Fibroblast of peridontal ligament (primary cell): Measurements from ENCODE around the gene SPATA46.
"Not testable (repeated sequence)": the region's sequence is repeated elsewhere in the genome, so short reads cannot be mapped to it uniquely, and the experiment has no call there.

ENCODE experiments used
- DNase-seq: peaks from one replicate; pipeline ENCODE4 v3.0.0-alpha.2; 2010; ENCODE audit errors: extremely low read depth

The SPATA46 gene, protein sequence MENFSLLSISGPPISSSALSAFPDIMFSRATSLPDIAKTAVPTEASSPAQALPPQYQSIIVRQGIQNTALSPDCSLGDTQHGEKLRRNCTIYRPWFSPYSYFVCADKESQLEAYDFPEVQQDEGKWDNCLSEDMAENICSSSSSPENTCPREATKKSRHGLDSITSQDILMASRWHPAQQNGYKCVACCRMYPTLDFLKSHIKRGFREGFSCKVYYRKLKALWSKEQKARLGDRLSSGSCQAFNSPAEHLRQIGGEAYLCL

DNA sequence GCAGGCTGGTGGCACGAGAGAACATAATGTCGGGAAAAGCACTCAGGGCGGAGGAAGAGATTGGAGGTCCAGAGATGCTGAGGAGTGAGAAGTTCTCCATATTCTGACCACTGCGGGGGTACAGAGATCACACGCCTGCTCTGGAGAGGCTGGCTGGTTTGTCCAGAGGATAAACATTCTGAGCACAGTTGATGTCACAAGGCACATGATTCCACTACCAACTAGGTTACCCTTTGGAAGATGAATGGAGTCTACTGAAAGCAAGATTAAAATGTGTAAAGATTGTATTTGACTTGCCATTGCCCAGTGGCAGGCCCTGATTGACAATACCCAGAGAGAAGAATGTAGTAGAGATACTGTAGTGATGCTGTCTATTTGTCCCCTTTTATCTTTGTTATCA lies at the start of gene SPATA46:
TSS of gene SPATA46 (minus strand) at position 164 of the 400 bp plus-strand sequence. CDS start at position 100, 64 bp downstream.
- no peak for DNase-seq

DNA sequence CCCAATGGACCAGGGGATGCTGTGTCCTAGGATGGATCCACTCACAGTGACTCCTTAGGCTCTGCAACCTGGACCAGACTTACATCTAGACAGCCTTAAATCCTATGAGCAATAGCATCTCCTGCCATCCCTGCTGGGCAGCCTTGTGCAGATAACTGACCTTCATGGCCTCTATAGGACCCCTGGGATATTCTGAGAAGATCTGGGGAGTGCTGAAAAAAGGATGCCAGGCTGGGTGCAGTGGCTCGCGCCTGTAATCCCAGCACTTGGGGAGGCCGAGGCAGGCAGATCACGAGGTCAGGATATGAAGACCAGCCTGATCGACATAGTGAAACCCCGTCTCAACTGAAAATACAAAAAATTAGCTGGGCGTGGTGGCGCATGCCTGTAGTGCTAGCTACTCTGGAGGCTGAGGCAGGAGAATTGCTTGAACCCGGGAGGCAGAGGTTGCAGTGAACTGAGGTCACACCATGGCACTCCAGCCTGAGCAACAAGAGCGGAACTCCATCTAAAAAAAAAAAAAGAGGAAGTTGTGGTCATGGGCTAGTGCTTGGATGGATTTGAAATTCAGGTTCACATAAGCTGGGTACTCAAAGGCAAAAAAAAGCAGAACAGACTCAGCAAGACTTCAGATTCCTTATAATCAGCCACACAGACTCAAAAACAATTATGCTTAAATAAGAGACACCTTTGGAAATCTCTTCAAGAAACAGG lies 46.2 kb upstream of the SPATA46 start:
- DNase-seq = no peak

DNA sequence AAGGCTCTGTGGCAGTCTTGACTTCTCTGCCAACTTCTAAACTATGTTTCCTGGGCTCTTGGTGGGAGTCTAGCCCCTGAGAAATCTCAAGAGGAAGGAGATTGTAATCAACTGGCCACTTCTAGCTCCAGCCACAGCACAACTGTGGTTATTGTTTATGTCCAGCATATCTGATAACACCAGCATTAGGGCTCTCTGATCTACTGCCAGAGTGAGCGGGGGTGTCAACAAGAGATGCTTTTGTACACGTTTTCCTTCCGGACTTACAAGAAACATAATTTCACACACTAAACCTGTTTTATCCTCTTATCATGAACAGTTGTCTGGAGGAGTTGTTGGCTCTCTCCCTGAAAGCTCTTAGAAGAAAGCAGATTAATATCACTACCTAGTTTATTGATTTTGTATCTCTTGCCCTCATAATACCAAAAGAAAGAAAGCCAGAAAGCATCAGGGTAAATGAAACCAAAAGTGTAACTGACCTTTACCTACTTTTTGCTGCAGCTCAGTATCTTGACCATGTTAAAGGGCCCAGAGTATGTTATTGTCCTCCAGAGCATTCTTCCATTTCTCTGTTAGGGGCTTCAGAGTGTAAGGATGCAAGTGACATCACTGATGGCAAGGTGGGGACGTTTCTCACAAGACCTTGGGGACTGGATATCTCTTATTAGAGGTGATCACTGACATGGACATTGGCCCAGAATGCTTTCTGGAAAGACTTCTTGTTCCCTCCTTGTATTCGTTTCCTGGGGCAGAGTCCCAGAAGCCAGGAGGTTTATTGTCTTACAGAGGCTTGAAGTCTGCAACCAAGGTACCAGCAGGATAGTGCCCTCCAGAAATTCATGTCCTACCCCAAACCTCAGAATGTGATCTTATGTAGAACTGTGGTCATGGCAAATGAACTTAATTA lies 44.9 kb upstream of the SPATA46 start:
- DNase-seq = no peak

DNA sequence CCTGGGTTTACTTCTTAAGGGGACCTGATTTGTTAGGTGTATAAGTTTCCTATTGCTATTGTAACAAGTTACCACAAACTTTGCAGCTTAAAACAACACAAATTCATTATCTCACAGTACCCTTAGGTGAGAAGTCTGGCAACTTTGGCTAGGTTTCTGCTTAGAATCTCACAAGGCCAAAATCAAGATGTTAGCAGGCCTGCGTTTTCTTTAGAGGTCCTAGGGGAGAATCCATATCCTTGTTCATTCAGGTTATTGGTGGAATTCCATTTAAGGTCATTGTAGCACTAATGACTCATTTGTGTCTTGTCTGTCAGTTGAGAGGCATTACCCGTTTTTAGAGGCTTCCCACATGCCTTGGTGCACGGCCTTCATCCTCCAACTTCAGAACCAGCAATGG lies 43.5 kb upstream of the SPATA46 start:
- no peak for DNase-seq

DNA sequence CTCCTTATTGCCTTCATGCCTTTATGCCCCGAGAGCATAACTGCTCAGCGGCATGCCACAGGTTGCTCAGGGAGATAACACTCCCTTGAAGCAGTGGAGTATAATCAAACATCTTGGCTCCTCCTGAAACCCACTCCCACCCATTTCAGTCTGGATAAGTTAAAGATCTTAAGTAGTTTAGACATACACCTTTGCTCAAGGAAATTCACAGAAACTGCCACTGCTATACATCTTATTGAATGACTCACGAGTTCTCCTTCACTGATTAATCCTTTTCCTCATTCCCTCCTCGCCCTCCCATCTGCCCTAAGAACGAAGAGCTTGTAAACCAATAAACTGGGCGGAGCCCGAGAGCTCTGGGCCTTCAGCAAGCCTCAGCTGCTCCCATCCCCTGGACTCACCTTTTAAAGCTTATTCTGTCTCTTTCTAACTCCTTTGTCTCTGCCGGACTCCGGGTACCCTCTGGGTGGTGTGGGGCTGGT lies 42.8 kb upstream of the SPATA46 start:
- not testable (repeated sequence) for DNase-seq

DNA sequence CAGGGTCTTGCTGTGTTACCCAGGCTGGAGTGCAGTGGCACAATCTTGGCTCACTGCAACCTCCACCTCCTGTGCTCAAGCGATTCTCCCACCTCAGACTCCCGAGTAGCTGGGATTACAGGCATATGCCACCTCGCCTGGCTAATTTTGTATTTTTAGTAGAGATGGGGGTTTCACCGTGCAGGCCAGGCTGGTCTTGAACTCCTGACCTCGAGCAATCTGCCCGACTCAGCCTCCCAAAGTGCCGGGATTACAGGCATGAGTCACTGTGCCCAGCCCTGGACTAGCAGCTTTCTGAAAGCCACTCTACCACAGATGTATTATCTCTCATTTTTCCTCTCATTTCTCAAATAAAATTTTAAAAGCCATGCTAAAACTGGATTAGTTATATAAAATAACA lies 41.9 kb upstream of the SPATA46 start:
- DNase-seq = not testable (repeated sequence)

DNA sequence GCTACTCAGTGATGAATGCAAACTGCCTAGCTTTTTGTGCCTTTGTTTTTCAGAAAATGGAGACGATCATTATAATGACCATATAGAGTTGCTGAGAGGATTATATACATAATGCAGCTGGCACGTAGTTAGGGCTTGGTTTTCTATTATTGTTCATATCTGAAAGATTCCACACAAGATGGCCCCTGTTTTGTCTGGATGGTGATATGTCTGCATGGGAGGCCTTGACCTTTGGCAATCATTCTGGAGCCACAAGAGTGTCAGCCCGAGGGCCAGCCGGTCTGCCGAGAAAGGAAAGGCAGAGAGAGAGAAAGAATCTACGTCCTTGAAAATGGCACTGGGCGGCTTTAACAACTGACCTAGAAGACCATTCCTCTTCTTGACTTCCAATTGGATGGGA lies 41.0 kb upstream of the SPATA46 start:
- no peak for DNase-seq

DNA sequence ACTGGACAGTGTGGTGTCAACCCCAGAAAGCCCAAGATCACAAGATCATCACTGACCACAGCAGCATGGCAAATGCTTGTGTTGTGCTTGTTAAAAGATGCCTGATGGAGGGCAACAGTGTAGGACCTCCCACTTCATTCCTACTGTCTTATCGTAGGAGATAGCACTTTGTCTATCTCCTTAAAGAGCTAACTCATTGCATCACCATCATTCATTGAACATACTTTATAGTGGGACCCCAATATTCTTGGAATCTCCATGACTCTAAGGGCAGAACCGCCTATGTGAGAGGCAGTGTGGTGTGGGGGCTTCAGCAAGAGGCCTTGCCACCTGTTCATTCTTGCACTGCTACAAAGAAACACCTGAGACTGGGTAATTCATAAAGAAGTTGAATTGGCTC lies 40.3 kb upstream of the SPATA46 start:
- no peak for DNase-seq

DNA sequence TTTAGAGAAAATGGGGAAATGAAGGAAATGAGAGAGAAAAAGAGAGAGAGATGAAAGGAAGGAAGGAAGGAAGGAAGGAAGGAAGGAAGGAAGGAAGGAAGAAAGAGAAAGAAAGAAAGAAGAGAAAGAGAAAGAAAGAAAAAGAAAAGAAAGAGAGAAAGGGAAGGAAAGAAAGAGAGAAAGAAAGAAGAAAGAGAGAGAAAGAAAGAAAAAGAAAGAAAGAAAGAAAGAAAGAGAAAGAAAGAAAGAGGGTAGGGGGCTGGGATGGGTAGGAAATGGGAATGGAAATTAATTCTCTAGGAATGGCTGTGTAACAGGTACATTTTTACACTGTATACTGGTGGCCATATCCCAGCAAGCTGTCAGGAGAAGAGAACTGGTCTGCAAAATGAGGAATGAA lies 39.6 kb upstream of the SPATA46 start:
- no peak for DNase-seq

DNA sequence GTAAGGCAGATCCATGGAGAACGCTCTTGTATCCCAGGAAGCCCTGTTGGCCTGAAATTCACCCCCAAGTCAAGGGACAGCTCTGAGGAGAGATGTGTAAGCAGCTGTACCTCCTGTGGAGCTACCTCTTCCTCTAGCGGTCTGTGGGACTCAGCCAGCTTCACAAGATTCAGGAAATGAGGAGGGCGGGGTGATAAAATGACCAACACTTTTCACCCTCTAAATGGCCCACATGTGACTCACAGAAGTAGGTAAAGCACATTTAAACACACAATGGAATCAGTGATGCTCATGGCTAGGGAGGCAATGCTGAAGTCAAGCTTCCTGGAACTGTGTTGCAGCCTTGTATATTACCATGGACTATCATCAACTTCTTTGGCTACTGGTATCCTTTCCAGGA lies 35.3 kb upstream of the SPATA46 start, which contains the start of gene SH2D1B:
TSS of gene SH2D1B (minus strand) at position 135 of the 400 bp plus-strand sequence. CDS start at position 15, 120 bp downstream.
- DNase-seq = no peak

DNA sequence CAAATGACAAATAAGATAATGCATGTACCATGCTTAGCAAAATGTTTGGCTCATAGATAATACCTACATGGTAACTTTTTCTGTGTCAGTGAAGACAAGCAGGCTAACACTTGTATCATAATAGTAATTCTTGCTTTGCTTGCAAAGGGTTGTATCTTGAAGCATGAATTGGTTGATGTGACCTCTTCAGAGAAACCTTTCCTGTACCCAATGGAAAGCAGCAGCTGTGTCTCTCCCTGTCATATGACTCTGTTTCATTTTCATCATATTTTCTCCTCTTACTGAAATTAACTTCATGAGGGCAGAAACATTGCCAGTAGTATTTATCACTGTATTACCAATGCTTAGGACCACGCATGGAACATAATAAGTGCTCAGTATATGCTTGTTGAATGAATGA lies 30.9 kb upstream of the SPATA46 start:
- no peak for DNase-seq

DNA sequence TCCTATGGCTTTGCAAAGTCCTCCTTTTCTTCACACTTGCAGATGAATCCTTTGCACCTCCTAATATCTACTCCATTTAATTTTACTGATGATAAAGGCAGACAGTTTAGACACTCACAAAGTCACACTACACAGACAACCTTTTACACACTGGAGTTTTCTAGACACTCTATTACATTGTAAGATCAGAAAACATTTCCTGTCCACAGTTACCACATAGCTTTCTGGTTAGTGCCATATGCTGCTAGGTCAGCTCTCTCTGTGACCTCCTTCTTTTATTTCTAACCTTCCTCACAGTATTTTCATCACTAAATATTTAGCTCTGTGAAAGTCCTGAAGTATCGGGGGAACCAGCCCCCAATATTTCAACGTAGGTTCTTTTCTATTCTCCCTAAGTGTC lies 30.2 kb upstream of the SPATA46 start:
- DNase-seq = no peak

DNA sequence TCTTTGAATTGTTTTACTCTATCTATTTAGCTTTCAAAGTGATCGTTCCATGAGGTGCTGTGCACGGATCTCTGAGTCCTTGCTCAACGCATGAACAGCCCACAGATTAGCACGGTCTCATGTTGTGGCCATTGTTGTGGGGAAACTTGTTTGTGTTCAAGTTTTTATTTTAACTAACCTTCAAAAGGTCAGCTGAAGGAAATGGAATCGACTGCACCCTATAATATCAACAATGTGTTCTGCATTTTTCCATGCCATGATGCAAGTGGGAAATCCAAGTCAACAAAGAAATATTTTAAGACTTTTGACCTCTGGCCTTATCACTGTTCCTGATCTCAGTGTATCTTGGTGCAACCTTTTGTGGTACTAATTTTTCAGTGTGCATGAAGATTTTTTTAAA lies 29.1 kb upstream of the SPATA46 start:
- DNase-seq = no peak

DNA sequence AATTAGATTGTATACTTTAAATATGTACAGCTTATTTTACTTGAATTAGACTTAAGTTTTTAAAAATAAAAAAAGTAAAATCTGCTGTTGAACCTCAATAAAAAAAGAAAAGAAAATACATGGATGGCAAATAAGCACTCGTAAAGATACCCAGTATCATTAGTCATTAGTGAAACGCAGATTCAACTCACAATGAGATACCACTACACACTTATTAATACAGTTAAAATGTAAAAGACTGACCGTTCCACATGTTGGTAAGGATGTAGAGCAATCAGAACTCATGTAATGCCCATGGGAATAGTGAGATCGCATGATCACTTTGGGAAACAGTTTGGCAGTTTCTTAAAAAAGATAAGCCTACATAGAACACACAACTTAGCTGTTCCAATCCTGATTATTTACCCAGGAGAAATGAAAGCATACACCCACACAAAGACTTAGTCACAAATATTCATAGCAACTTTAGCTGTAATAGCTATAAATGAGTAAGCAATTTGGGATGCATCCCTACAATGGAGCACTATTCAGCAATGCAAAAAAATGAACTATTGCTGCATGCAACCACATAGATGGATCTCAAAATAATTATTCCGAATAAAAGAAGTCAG lies 28.0 kb upstream of the SPATA46 start:
- peak; percentile 17 for DNase-seq

DNA sequence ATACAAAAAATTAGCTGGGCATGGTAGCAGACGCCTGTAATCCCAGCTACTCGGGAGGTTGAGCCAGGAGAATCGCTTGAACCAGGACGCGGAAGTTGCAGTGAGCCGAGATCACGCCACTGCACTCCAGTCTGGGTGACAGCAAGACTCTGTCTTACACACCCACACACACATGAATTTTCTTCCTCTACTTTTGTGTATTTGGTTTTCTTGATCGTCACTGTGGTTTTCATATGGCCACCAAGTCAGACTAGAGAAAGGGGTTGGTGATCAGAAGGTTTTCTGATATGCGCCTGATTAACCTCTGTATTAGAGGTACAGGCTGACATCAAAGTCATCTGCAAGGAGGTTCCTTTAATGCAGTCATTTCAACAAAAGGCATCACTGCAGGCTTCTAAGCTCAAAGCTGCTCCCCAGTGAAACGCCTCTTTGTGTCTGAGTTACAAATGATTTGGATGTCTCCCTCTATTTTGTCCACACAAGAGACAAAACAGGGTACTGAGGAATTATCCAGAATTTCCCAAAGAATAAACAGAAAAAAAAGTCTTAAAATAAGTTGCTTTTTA lies 24.2 kb upstream of the SPATA46 start:
- no peak for DNase-seq

DNA sequence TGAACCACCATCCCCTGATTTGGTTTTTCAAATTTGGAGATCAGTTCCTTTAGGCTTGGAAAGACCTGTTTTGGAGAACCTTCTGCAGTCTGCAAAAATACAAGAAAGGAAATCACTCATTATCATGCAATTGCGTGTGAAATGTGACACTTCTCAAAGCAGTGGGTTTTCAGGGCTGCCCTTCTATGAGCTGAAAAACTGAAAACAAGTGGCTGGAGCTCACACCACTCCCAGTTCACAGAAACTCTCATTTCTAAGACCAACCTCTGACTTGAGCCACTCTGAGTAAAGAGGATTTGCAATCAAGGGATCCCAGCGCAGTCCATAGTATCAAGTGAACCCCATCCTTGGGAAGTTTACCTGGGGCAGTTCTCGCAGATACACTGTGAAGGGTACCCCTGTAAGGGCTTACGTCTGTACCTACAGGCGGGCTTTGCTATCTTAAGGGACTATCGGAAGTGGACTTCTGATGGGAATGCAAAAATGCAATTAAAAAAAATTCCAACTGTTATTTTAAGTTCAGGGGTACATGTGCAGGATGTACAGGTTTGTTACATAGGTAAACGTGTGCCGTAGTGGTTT lies 22.4 kb upstream of the SPATA46 start:
- no peak for DNase-seq

DNA sequence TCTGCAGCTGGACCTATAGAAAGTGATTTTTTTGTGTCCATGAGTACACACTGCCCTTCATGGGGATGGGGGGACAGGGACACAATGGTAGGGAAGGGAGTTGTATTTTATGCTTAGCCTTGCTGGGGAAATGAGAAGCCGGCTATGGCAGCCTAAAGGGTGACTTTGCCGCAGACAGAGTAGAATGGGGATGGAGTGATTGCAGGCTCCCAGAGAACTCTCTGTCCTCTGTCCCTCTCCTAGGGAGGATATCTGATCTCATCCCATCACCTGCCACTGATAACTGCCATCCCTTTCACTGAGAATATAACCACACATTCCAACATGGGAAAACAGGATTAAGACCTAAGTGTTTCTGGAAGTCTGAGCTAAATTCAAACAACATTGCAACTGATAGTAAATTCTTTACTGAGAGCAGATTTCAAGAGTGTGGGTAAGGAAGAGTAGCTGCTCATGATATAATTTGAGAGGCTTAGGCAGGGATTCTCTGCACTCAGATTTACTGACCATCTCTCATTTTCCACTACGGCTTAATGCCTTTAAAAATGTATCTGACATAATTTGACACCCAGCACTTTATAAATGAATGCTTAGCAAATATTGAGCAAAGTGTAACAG lies 21.4 kb upstream of the SPATA46 start:
- DNase-seq = no peak

DNA sequence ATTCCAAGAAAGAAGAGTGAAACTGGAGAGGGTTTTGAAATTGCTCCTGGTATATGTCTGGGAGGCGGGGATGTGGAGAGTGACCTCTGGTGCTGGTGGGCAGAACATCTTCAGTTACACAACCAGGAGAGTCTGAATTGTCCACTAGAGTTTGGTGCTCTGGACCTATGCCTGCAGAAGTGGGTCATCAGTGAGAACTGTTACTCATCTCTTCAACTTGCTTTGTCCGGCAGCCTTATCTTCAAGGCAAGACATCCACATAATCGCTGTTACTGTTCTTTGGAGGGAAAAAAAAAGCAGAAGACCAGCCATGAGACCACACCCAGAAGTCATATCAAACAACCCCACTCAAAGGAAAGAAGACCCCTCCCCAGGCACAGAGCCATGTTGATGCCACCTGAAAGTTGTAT lies 20.4 kb upstream of the SPATA46 start:
- no peak for DNase-seq

DNA sequence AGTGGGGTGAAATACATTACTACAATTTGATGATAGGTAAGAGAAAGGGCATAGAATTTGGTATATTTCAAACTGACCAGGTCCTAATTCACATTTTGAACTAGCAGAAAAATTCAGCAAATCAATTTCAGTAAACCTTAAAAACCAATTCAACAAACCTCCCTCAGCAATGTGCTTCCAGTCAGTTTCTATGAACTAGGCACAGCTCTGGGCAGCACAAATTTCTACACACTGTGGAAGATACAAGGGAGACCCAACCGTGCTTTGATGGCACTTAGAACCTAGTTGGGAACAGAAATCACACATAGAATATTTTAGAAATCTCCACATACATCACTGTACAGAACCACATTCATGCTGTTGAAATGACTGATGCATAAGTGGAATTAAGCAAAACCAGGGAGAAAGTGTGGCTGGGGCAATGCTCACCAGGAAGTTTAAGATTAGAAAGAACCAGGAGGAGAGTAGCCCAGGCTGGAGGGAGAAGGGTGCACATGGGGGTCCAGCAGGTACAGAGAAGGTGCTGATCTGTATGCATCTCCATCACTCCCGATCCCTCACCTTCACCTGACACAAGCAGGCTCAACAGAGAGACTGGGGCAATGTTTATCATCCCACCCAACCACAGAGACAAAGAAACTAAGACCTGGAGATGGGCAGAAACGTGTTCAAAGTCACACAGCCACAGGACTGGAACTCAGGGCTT lies 19.7 kb upstream of the SPATA46 start:
- no peak for DNase-seq
